Cerebellar cortex (tissue), 1 donor: Measurements from ENCODE around the gene WDFY2.
"Not testable (repeated sequence)": the region's sequence is repeated elsewhere in the genome, so short reads cannot be mapped to it uniquely, and the experiment has no call there.

Source experiments
- DNase-seq: peaks from one replicate; pipeline ENCODE4 v3.0.0-alpha.2; 2015; ENCODE audit warnings: low spot score

The WDFY2 gene

GRCh38 chr13:51632591-51633362 is 48.5 kb downstream of the WDFY2 start:
- peak; percentile 27 for DNase-seq

- no peak for DNase-seq
Measured at GRCh38 chr13:51635137-51635878, 51.0 kb downstream of the WDFY2 start.

- no peak for DNase-seq
Measured at GRCh38 chr13:51636349-51636890, 52.2 kb downstream of the WDFY2 start.

GRCh38 chr13:51637852-51638215 is 53.6 kb downstream of the WDFY2 start:
- no peak for DNase-seq

GRCh38 chr13:51638216-51638871 is 54.1 kb downstream of the WDFY2 start:
- DNase-seq, result no peak

GRCh38 chr13:51639171-51639570 is 54.9 kb downstream of the WDFY2 start:
- no peak for DNase-seq

GRCh38 chr13:51640696-51641095 is 56.4 kb downstream of the WDFY2 start:
- DNase-seq, result not testable (repeated sequence)

- DNase-seq, result no peak
Measured at GRCh38 chr13:51643105-51643881, 59.0 kb downstream of the WDFY2 start.

GRCh38 chr13:51643882-51644281 is 59.6 kb downstream of the WDFY2 start:
- no peak for DNase-seq

- no peak for DNase-seq
Measured at GRCh38 chr13:51644654-51645053, 60.4 kb downstream of the WDFY2 start.

- DNase-seq, result no peak
Measured at GRCh38 chr13:51645154-51645650, 60.9 kb downstream of the WDFY2 start.

- no peak for DNase-seq
Measured at GRCh38 chr13:51645761-51646670, 61.8 kb downstream of the WDFY2 start.

GRCh38 chr13:51647067-51647466 is 62.8 kb downstream of the WDFY2 start:
- no peak for DNase-seq

- DNase-seq, result not testable (repeated sequence)
Measured at GRCh38 chr13:51652193-51652592, 67.9 kb downstream of the WDFY2 start.

GRCh38 chr13:51659276-51660127 is 75.2 kb downstream of the WDFY2 start:
- DNase-seq, result no peak

- DNase-seq, result no peak
Measured at GRCh38 chr13:51660813-51661212, 76.6 kb downstream of the WDFY2 start.

- no peak for DNase-seq
Measured at GRCh38 chr13:51663973-51664957, 80.0 kb downstream of the WDFY2 start.

GRCh38 chr13:51665456-51665855 is 81.2 kb downstream of the WDFY2 start:
- no peak for DNase-seq
